ENCODE data around the gene ATP4B.

ATP4B gene

DNA sequence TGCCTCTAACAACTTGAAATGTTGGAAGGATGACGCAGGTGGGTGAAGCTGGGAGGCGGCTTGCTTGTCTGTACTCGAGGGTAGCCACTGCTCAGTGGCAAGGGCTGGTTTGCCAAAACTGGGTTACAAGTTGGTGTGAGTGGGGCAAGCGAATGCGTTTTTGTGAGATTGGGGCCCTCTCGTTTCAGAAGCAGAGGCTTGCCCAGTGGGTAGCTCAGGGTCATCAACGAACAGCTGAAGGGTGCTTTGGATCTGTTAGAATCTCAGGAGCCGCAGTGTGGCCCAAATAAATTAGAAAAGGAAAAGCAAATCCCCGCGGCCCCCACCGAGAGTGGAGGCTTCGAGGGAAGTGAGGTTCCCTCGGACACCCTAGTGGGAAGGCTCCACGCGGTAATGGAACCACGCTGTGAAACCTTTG is 7.3 kb downstream of the ATP4B start:
- no peaks in the 10 kb centered on the region for H3K36me3 ChIP-seq (ENCODE audit: control insufficient read depth, insufficient read depth, low read length)
- H2AFZ ChIP-seq = no peak overlapping the region
- no peak overlapping the region for H3K27ac ChIP-seq
- no peaks in the 10 kb centered on the region for H3K79me2 ChIP-seq
- no peak overlapping the region for H3K9ac ChIP-seq
- no peaks in the 10 kb centered on the region for H3K27me3 ChIP-seq (ENCODE audit: control insufficient read depth, insufficient read depth, low read length)
- no peak overlapping the region for H3K4me2 ChIP-seq (ENCODE audit: low read length)
- peaks cover 10% of the 10 kb centered on the region for H3K4me1 ChIP-seq
- TF ChIP-seq CTCF (IDR thresholded peaks at IDR 0.05) = no peak
- H3K4me3 ChIP-seq (ENCODE audit: low read depth, low read length) = no peak overlapping the region
- no peaks in the 10 kb centered on the region for H3K9me3 ChIP-seq (ENCODE audit: control insufficient read depth, low read length)

DNA sequence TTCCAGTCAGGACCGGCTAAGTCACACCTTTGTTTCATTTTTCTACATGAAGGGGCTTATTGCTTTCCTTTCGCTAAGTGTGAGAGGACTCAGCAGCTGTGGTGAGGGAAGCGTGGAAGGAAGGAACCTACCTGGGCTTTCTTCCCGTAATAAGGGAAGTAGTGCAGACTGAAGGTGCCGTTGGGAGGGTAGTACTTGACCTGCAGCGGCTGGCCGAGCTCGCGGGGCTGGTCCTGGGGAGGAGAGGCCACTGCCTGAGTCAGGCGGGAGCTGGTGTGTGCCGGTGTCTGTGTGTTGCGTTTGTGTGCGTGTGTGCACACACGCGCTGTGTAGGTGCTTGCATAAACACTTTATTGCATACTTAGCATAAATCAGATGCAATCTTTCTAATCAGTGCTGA is 7.7 kb downstream of the ATP4B start:
- no peaks in the 10 kb centered on the region for H3K36me3 ChIP-seq (ENCODE audit: control insufficient read depth, insufficient read depth, low read length)
- no peak for TF ChIP-seq CTCF (IDR thresholded peaks at IDR 0.05)
- no peak overlapping the region for H2AFZ ChIP-seq
- H3K4me2 ChIP-seq (ENCODE audit: low read length) = no peak overlapping the region
- no peaks in the 10 kb centered on the region for H3K79me2 ChIP-seq
- H3K27me3 ChIP-seq (ENCODE audit: control insufficient read depth, insufficient read depth, low read length) = no peaks in the 10 kb centered on the region
- no peaks in the 10 kb centered on the region for H3K9me3 ChIP-seq (ENCODE audit: control insufficient read depth, low read length)
- peaks cover 7% of the 10 kb centered on the region for H3K4me1 ChIP-seq
- H3K4me3 ChIP-seq (ENCODE audit: low read depth, low read length) = no peak overlapping the region
- H3K9ac ChIP-seq = no peak overlapping the region
- H3K27ac ChIP-seq = no peak overlapping the region

GRCh38 chr13:113649212-113649611 is 8.8 kb downstream of the ATP4B start:
- Histone ChIP-seq H3K4me3 (ENCODE audit: low read depth, low read length) (no peak overlapping the region), H3K4me1 (peaks cover 4% of the 10 kb centered on the region), H3K4me2 (ENCODE audit: low read length) (no peak overlapping the region), H3K9ac (no peak overlapping the region), H3K27ac (no peak overlapping the region), H3K27me3 (ENCODE audit: control insufficient read depth, insufficient read depth, low read length) (no peaks in the 10 kb centered on the region), H3K79me2 (no peaks in the 10 kb centered on the region), H2AFZ (no peak overlapping the region), H3K36me3 (ENCODE audit: control insufficient read depth, insufficient read depth, low read length) (no peaks in the 10 kb centered on the region), H3K9me3 (ENCODE audit: control insufficient read depth, low read length) (no peaks in the 10 kb centered on the region)
- TF ChIP-seq CTCF (IDR thresholded peaks at IDR 0.05) = no peak

GRCh38 chr13:113648216-113648610 is 9.8 kb downstream of the ATP4B start:
- H3K9ac ChIP-seq = no peak overlapping the region
- TF ChIP-seq CTCF (IDR thresholded peaks at IDR 0.05) = no peak
- no peaks in the 10 kb centered on the region for H3K9me3 ChIP-seq (ENCODE audit: control insufficient read depth, low read length)
- no peak overlapping the region for H3K4me3 ChIP-seq (ENCODE audit: low read depth, low read length)
- H3K4me2 ChIP-seq (ENCODE audit: low read length) = no peak overlapping the region
- H2AFZ ChIP-seq = no peak overlapping the region
- H3K27me3 ChIP-seq (ENCODE audit: control insufficient read depth, insufficient read depth, low read length) = no peaks in the 10 kb centered on the region
- H3K36me3 ChIP-seq (ENCODE audit: control insufficient read depth, insufficient read depth, low read length) = no peaks in the 10 kb centered on the region
- H3K27ac ChIP-seq = peak overlapping the region; percentile 63
- H3K4me1 ChIP-seq = peaks cover 6% of the 10 kb centered on the region
- no peaks in the 10 kb centered on the region for H3K79me2 ChIP-seq

DNA sequence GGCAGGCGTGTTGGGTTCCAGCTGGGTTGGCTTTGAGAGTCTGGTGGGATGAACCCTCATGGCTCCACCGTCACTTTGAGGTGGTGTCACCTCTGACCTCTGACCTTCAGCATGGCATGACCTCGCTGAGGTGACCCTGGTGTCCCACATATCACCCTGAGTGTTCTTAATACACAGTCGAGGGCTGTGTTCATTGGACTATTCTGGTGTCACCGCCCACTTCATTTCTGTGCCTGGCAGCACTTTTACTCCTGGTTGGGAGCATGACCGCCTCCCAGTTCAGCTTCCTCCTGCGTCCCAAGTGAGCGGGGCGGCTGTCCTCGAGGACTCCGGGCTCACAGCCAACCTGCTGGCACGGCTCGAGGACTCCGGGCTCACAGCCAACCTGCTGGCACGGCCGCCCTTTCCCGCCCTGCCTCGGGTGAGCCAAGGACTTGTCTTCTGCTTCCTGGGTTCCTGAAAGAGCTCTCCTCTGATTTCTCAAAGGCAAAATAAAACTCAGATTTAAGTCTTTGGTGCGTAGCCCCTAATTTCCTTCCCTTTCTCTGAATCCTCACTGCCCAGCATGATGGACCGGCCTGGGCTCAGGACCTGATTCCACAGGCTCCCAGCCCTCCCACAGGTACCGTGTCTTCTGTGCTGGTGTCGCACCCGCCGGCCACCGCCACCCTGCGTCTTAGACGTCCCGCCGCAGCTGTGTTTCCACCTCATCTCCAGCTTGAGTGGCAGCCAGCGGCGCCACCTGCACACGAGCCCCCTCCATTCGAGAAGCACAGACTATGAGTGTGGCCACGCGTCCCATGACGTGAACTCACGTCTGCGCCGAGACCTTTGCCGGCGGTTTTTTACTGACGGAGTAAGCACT is 10.4 kb downstream of the ATP4B start:
- peak overlapping the region; percentile 63 for H3K27ac ChIP-seq
- no peaks in the 10 kb centered on the region for H3K27me3 ChIP-seq (ENCODE audit: control insufficient read depth, insufficient read depth, low read length)
- H2AFZ ChIP-seq = no peak overlapping the region
- no peaks in the 10 kb centered on the region for H3K36me3 ChIP-seq (ENCODE audit: control insufficient read depth, insufficient read depth, low read length)
- H3K79me2 ChIP-seq = no peaks in the 10 kb centered on the region
- H3K4me2 ChIP-seq (ENCODE audit: low read length) = peak overlapping the region; percentile 42
- H3K9ac ChIP-seq = no peak overlapping the region
- no peak overlapping the region for H3K4me3 ChIP-seq (ENCODE audit: low read depth, low read length)
- H3K9me3 ChIP-seq (ENCODE audit: control insufficient read depth, low read length) = no peaks in the 10 kb centered on the region
- no peak for TF ChIP-seq CTCF (IDR thresholded peaks at IDR 0.05)
- H3K4me1 ChIP-seq = peaks cover 11% of the 10 kb centered on the region

All from parathyroid adenoma (tissue), 2 donors.